ENCODE data around the gene SRPK2.
"Not testable (repeated sequence)": the region's sequence is repeated elsewhere in the genome, so short reads cannot be mapped to it uniquely, and the experiment has no call there.

Gene SRPK2

GRCh38 chr7:105388356-105389087 is at the start of gene SRPK2:
Gene SRPK2 (minus strand): TSS chr7:105388921.
- DNase-seq (ENCODE audit: low read depth in 2 of 3, low spot score in 2 of 3) = peak; percentile 51 to 66 (median 53)

GRCh38 chr7:105438254-105438653 is 49.5 kb upstream of the SRPK2 start:
- no peak for DNase-seq (ENCODE audit: low read depth in 2 of 3, low spot score in 2 of 3)

- DNase-seq (ENCODE audit: low read depth in 2 of 3, low spot score in 2 of 3) = not testable (repeated sequence)
These were observed 48.6 kb upstream of the SRPK2 start for GRCh38 chr7:105437356-105437755.

- peak in 1 of 3 experiments; percentile 7 for DNase-seq (ENCODE audit: low read depth in 2 of 3, low spot score in 2 of 3)
These were observed 41.3 kb upstream of the SRPK2 start for GRCh38 chr7:105429746-105430612.

GRCh38 chr7:105426606-105427146 is 38.0 kb upstream of the SRPK2 start:
- no peak for DNase-seq (ENCODE audit: low read depth in 2 of 3, low spot score in 2 of 3)

GRCh38 chr7:105423987-105424386 is 35.3 kb upstream of the SRPK2 start:
- no peak for DNase-seq (ENCODE audit: low read depth in 2 of 3, low spot score in 2 of 3)

GRCh38 chr7:105413887-105414437 is 25.2 kb upstream of the SRPK2 start:
- DNase-seq (ENCODE audit: low read depth in 2 of 3, low spot score in 2 of 3) = no peak

GRCh38 chr7:105410774-105411173 is 22.1 kb upstream of the SRPK2 start:
- DNase-seq (ENCODE audit: low read depth in 2 of 3, low spot score in 2 of 3) = not testable (repeated sequence)

GRCh38 chr7:105409775-105410174 is 21.1 kb upstream of the SRPK2 start:
- not testable (repeated sequence) for DNase-seq (ENCODE audit: low read depth in 2 of 3, low spot score in 2 of 3)

- DNase-seq (ENCODE audit: low read depth in 2 of 3, low spot score in 2 of 3) = no peak
These were observed 20.2 kb upstream of the SRPK2 start for GRCh38 chr7:105408791-105409410.

- no peak for DNase-seq (ENCODE audit: low read depth in 2 of 3, low spot score in 2 of 3)
These were observed 14.4 kb upstream of the SRPK2 start for GRCh38 chr7:105403128-105403527.

GRCh38 chr7:105402221-105403095 is 13.7 kb upstream of the SRPK2 start:
- DNase-seq (ENCODE audit: low read depth in 2 of 3, low spot score in 2 of 3) = no peak

- no peak for DNase-seq (ENCODE audit: low read depth in 2 of 3, low spot score in 2 of 3)
These were observed 10.5 kb upstream of the SRPK2 start for GRCh38 chr7:105399043-105399725.

GRCh38 chr7:105396566-105396965 is 7.8 kb upstream of the SRPK2 start:
- DNase-seq (ENCODE audit: low read depth in 2 of 3, low spot score in 2 of 3) = no peak

- DNase-seq (ENCODE audit: low read depth in 2 of 3, low spot score in 2 of 3) = no peak
These were observed 2.7 kb upstream of the SRPK2 start for GRCh38 chr7:105391429-105391828.

- DNase-seq (ENCODE audit: low read depth in 2 of 3, low spot score in 2 of 3) = no peak
These were observed 1.2 kb upstream of the SRPK2 start for GRCh38 chr7:105389889-105390288.

- DNase-seq (ENCODE audit: low read depth in 2 of 3, low spot score in 2 of 3) = peak; percentile 3 to 21 (median 8)
These were observed 448 bp upstream of the SRPK2 start for GRCh38 chr7:105389088-105389650.

GRCh38 chr7:105387508-105388355 is 989 bp downstream of the SRPK2 start:
- peak; percentile 21 to 27 (median 26) for DNase-seq (ENCODE audit: low read depth in 2 of 3, low spot score in 2 of 3)
